ENCODE data around the gene RAD51AP2. TPM values are rescaled to one million over a fixed set of nuclear protein-coding genes. Genes with fewer than 3 reads are reported as not detected.
A peak's percentile ranks its signal among the peaks of the same experiment; 100 is the strongest.

RAD51AP2 gene
- total RNA-seq, 1 donor from 2014 or later = 0.16 TPM

GRCh38 chr2:17479875-17480274 is 38.4 kb downstream of the RAD51AP2 start:
- DNase-seq = no peak
- no peak for ATAC-seq (ENCODE audit: poor library complexity)
- intact Hi-C loops (cut with DNase I) = loop anchor here (10.0 kb wide), 1 partner anchor 195 kb away; no protein-coding TSS in a partner anchor

GRCh38 chr2:17476830-17477229 is 41.4 kb downstream of the RAD51AP2 start:
- peak; percentile 82 for ATAC-seq (ENCODE audit: poor library complexity)
- intact Hi-C loops (cut with DNase I) = loop anchor here (10.0 kb wide), 1 partner anchor 198 kb away; no protein-coding TSS in a partner anchor
- DNase-seq = no peak

DNA sequence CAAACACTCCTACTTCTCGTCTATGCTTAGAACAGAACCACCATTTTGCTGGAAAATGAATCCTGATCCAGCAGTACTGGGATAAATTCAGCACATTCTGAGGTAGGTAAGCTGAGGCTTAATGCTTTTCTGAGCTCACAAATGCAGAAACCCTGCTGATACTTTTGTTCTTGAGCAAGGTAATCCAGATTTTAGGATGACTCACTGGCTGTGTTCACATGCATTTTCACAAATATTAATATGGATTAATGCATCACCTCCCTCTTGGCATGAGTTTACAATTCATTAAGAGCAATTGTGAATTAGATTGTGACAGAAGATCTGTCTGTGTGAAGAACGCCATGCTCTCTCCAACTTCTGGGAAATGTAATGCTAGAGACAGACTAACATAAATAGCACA is 42.2 kb downstream of the RAD51AP2 start:
- DNase-seq (no peak), ATAC-seq (ENCODE audit: poor library complexity) (no peak)
- intact Hi-C loops (cut with DNase I) = loop anchor here (10.0 kb wide), 1 partner anchor 199 kb away; no protein-coding TSS in a partner anchor

GRCh38 chr2:17475286-17475685 is 43.0 kb downstream of the RAD51AP2 start:
- ATAC-seq (ENCODE audit: poor library complexity) (no peak), DNase-seq (no peak)
- intact Hi-C loops (cut with DNase I) = loop anchor here (10.0 kb wide), 1 partner anchor 200 kb away; no protein-coding TSS in a partner anchor

DNA sequence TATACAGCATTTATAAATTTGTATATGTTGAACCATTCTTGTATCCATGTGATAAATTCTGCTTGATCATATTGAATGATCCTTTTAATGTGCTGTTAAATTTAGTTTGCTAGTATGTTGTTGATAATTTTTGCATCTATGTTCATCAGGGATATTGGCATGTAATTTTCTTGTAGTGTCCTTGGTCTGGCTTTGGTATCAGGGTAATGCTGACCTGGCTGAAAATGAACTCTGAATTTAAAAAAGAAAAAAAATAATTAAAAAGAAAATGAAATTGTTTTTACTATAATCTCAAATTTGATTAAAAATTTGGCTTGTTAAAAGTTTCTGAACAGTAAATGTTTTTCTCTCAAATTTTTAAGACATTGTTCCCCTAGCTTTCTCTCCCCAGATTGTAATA is 46.3 kb downstream of the RAD51AP2 start:
- no peak for DNase-seq
- ATAC-seq (ENCODE audit: poor library complexity) = no peak
- intact Hi-C loops (cut with DNase I) = loop anchor here (10.0 kb wide), 1 partner anchor 203 kb away; no protein-coding TSS in a partner anchor

DNA sequence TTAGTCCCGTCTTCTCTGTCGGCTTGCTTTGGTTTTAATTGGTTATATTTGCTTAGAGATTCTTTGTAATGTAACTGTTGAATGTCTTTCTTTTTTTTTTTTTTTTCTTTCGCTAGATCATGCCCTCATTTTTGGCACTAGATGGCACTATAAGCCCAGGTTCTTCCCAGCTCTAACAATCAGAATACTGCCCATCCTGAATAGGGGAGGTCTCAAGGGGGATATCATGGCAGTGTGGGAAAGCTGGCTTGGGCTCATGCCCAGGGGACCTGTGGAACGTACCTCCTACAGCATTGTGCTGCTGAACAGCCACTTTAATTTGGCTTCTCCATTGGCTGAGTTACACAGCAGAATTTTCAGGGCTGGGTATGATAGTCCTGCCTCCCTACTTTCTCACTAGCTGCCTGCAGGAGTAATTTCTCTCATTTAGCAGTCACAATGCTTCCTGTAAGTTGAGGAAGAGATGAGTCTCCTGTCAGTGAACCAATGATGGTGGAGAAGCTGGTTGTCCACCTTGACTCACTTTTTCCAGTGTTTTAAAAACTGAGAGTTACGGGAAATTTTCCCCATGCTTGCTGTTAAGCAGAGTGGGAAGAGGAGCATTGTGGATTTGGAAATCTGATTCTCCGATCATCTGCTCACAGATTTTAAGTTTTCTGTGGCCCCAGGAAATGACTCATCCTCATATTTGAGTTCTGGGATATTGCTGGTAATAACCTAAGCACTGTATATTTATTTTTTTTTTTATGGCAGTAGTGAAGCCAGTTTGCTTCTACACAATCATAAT is 47.2 kb downstream of the RAD51AP2 start:
- no peak for ATAC-seq (ENCODE audit: poor library complexity)
- DNase-seq = no peak
- intact Hi-C loops (cut with DNase I) = loop anchor here (10.0 kb wide), 1 partner anchor 204 kb away; no protein-coding TSS in a partner anchor

DNA sequence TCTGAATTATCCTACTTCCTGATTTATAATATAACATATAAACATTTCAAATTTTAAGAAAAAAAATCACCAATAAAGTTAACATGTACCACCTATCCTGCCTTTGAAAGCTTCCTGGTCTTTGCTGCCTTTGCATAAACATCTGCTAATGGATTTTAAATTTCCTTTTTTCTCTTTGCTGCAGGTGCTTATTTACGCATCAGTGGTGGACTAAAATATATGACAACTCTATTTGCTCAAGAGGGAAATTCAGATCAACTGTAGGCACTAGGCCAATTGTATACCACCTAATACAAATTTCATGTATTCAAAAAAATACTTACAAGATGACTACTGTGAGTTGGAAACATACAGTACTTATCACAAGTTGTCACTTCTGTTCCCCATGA is 57.2 kb downstream of the RAD51AP2 start:
- ATAC-seq (ENCODE audit: poor library complexity) = no peak
- intact Hi-C loops (cut with DNase I) = no loop called here
- no peak for DNase-seq

Other genes with a start within 250 kb of the RAD51AP2 start
- gene VSNL1, start 22.3 kb upstream of the RAD51AP2 start, total RNA-seq = 10.4 TPM
- 12.1 TPM for gene SMC6, start 235.4 kb upstream of the RAD51AP2 start, total RNA-seq
- gene GEN1, start 235.7 kb upstream of the RAD51AP2 start, total RNA-seq = 4.5 TPM